DLD1 (cell line): ENCODE measurements around the gene MYO18B.

Source experiments
- in situ Hi-C: cut with HindIII; loops from 2 replicates; pipeline ENCODE4 v1.10.0; 2017; ENCODE audit warnings: low sequenced_read_pairs

Gene MYO18B

GRCh38 chr22:26072621-26073020 lies 330.6 kb downstream of the MYO18B start:
- in situ Hi-C loops, result no loop called here

- in situ Hi-C loops, result no loop called here
Measured at GRCh38 chr22:26075251-26075650, 333.3 kb downstream of the MYO18B start.

GRCh38 chr22:26079009-26079408 lies 337.0 kb downstream of the MYO18B start:
- in situ Hi-C loops, result no loop called here
